Memory B cell (primary cell): ENCODE measurements around the gene CCR5.
A peak's percentile ranks its signal among the peaks of the same experiment; 100 is the strongest.
"Not testable (repeated sequence)": the region's sequence is repeated elsewhere in the genome, so short reads cannot be mapped to it uniquely, and the experiment has no call there.

ENCODE experiments used
- ATAC-seq: fragments of 150-1000 bp; cut with Tn5 transposase; 2 replicates; pipeline ENCODE4 v1.10.0; 2021; ENCODE audit warnings: low read depth, mild to moderate bottlenecking, moderate library complexity
- DNase-seq, 2 donors: peaks; one replicate each; pipeline ENCODE4 v3.0.0; 2022; ENCODE audit warnings: low spot score in 2 of 2
- H3K27ac Mint-ChIP-seq: one replicate; pipeline ENCODE4 v1.8.0; 2022; ENCODE audit warnings: mild to moderate bottlenecking, moderate library complexity, mixed read lengths
- H3K27me3 Mint-ChIP-seq: one replicate; pipeline ENCODE4 v1.8.0; 2022; ENCODE audit warnings: mixed read lengths
- H3K36me3 Mint-ChIP-seq: one replicate; pipeline ENCODE4 v1.8.0; 2022; ENCODE audit warnings: mild to moderate bottlenecking, mixed read lengths
- H3K4me1 Mint-ChIP-seq: one replicate; pipeline ENCODE4 v1.8.0; 2022; ENCODE audit warnings: mixed read lengths
- H3K4me3 Mint-ChIP-seq: one replicate; pipeline ENCODE4 v1.8.0; 2022; ENCODE audit warnings: mild to moderate bottlenecking, moderate library complexity, mixed read lengths
- H3K9me3 Mint-ChIP-seq: one replicate; pipeline ENCODE4 v1.8.0; 2022; ENCODE audit warnings: mixed read lengths

CCR5 gene

DNA sequence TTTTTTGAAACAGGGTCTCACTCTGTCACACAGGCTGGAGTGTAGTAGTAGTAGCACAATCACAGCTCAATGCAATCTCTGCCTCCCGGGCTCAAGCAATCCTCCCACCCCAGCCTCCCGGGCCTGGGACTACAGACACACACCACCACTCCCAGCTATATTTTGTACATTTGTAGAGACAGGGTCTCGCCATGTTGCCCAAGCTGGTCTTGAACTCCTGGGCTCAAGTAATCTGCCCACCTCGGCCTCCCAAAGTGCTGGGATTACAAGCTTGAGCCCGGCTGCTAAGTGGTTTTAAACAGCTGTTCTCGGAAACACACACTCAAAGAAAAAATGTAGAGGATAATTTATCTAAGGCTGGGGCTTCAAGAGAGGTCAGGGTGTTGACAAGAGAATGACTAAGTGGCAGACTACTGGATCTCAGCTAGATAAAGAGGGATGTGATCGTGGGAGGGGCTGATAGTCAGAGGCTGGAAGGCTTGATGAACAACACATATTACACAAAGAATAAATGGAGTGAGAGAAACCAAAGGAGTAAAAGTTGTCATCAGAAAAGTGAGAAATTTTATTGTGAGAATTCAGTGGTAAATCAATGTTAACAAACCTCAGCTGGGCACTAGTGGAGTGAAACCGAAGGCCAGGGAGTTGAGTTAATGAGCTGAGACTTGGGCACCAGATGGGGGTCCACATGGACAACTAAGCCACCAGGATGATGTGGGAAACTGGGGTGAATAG is 29.4 kb downstream of the CCR5 start:
- Mint-ChIP-seq H3K4me1 (peaks cover 16% of the 10 kb centered on the region), H3K4me3 (no peak overlapping the region), H3K9me3 (no peaks in the 10 kb centered on the region), H3K27ac (no peak overlapping the region), H3K36me3 (no peaks in the 10 kb centered on the region), H3K27me3 (no peaks in the 10 kb centered on the region)
- ATAC-seq (no peak), DNase-seq (no peak)

DNA sequence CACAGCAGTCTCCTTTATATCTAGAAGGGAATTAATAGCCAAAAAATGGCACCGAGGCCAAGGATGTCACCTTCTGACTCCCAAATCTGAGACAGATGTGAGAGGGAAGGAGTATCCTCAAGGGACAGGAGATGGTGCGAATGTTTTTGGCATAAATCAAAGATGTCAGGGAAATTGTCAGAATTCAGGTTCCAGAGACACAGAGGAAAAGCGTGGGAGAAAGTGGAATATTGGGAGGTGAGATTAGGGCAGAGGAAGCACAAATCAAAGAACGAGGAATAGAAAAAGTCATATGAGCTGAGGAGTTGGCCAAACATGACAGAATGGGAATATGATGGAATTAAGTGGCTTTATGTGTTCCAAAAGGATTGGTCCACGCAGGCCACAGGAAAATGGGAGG is 30.1 kb downstream of the CCR5 start:
- H3K36me3 Mint-ChIP-seq, result no peaks in the 10 kb centered on the region

DNA sequence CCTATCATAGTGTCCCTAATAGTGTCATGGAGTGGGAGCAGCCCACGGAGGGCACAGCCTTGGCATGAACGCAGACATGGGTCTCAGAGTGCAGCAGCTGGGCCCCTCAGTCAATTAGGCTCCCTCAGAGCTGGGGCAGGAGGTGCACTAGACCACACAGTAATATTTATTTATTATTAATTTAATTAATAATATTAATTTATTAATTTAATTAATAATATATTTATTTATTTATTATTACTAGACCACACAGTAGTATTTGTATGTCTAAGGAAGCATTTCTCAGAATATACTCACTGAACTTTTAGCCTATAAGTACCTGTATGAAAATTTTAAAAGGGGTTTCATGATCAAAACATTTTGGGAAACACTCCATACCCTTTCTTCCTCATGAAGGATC is 30.8 kb downstream of the CCR5 start:
- H3K36me3 Mint-ChIP-seq, result no peaks in the 10 kb centered on the region
- no peak for ATAC-seq
- no peak overlapping the region for H3K4me3 Mint-ChIP-seq
- DNase-seq, result no peak
- H3K9me3 Mint-ChIP-seq, result no peaks in the 10 kb centered on the region
- H3K4me1 Mint-ChIP-seq, result peaks cover 10% of the 10 kb centered on the region
- H3K27ac Mint-ChIP-seq, result no peak overlapping the region
- no peaks in the 10 kb centered on the region for H3K27me3 Mint-ChIP-seq

More for the DNA sequence above, 30.1 kb downstream of the CCR5 start:
- H3K4me1 Mint-ChIP-seq, result peaks cover 11% of the 10 kb centered on the region
- ATAC-seq (no peak), DNase-seq (no peak)
- H3K27me3 Mint-ChIP-seq, result no peaks in the 10 kb centered on the region
- no peak overlapping the region for H3K4me3 Mint-ChIP-seq
- no peak overlapping the region for H3K27ac Mint-ChIP-seq
- no peaks in the 10 kb centered on the region for H3K9me3 Mint-ChIP-seq

DNA sequence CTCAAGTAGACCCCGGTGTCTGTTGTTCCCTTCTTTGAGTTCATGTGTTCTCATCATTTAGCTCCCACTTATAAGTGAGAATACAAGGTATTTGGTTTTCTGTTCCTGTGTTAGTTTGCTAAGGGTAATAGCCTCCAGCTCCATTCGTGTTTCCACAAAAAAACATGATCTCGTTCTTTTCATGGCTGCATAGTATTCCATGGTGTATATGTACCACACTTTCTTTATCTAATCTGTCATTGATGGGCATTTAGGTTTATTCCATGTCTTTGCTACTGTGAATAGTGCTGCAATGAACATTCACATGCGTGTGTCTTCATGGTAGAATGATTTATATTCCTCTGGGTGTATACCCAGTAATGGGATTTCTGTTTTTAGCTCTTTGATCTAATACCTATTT is 32.2 kb downstream of the CCR5 start:
- not testable (repeated sequence) for H3K27me3 Mint-ChIP-seq, H3K27ac Mint-ChIP-seq, H3K36me3 Mint-ChIP-seq, H3K4me3 Mint-ChIP-seq, H3K9me3 Mint-ChIP-seq, ATAC-seq, DNase-seq
- H3K4me1 Mint-ChIP-seq, result peaks cover 12% of the 10 kb centered on the region

DNA sequence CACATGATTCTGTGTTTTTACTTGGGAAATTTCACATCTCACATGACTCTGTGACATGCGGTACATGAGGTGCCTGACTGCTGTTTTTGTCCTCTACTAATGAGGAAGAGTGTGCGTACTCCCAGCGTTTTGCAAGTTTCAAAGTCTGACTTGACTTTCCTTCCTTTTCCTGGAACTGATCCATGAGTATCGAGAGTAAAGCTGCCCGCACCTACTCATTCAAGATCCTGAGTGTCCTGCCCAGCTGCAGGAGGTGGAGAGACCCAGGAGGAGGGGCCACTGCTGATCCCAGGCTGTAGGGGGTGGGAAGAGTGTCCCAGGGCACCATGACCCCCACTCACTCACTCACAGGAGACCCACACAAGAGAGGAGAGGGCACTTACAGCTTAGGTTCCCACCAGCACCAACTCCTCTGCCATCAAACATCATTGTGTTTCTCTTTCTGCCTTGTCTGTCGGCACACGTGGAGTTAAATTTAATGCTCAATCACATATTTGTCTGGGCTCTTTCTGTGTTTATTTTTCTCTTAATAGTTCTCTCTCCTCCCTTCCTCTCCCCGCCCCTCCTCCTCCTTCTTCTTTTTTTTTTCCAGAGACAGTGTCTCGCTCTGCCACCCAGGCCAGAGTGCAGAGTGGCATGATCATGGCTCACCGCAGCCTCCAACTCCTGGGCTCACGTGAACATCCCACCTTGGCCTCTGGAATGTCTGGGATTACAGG is 34.7 kb downstream of the CCR5 start:
- H3K27ac Mint-ChIP-seq, result no peak overlapping the region
- no peaks in the 10 kb centered on the region for H3K9me3 Mint-ChIP-seq
- no peak overlapping the region for H3K4me3 Mint-ChIP-seq

DNA sequence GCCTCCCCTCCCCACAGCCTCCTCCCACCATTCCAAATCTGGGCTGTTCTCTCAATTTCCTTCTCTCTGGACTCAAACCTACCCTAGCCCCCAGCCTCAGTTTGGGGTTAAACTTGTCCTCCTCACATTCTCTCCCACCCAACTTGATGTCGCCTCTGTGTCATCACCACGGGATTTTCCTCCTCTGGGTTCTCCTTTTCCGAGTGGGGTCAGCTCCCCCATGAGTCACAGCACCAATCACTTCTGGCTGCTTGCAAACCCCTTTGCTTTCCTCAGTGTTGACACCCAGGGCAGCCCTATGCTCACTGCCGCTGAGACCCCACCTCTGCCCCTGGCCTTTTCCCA is 35.7 kb downstream of the CCR5 start:
- no peaks in the 10 kb centered on the region for H3K9me3 Mint-ChIP-seq
- peak overlapping the region; percentile 93 for H3K27ac Mint-ChIP-seq
- DNase-seq (no peak), ATAC-seq (no peak)
- H3K4me3 Mint-ChIP-seq, result peak overlapping the region; percentile 83
- H3K36me3 Mint-ChIP-seq, result peaks cover 3% of the 10 kb centered on the region
- peaks cover 2% of the 10 kb centered on the region for H3K27me3 Mint-ChIP-seq
- peaks cover 16% of the 10 kb centered on the region for H3K4me1 Mint-ChIP-seq

More for the DNA sequence above, 34.7 kb downstream of the CCR5 start:
- Mint-ChIP-seq H3K27me3 (no peaks in the 10 kb centered on the region), H3K4me1 (peaks cover 16% of the 10 kb centered on the region), H3K36me3 (peaks cover 3% of the 10 kb centered on the region)
- ATAC-seq (no peak), DNase-seq (no peak)

DNA sequence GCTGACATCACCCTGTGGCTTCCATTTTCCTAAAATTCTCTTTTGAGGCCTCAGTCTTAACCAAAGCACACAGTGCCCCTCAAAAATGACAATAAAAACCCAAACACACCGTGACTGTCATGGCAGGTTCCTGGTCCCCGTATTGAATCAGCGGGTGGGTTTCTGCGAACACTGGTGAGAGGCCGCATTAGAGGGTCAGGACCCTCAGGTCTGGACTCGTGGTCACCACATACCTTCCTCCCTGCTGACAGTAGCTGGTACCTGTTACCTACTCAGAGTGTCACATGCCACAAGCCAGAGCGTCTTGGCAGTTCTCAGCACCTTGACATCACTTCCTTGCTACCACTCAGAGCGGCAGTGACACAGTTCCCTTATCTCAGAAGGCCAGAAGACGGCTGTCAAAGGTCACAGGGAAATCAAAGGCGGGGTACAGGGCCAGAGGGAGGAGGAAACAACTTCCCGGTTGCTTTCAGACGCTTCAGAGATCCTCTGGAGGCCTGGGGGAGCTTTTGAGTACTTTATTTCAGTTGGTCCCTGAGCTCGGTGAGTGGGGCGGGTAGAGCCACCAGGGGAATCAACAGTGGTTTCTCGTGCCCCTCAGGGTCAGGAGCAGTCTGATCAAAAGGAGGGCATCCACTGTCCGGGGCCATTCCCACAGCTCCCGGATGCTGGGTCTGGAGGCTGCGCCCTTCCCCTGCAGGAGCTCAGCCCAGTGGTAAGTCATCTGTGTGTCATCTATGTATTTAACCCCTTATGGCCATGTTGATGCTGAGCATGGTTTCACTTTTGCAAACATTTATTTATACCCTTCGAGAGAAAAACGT is 36.3 kb downstream of the CCR5 start, which contains the start of the genes CCR5AS and CCRL2:
TSS of gene CCR5AS (minus strand) at position 279 of the 824 bp plus-strand sequence.
TSS of gene CCRL2 (plus strand) at position 472 of the 824 bp plus-strand sequence. CDS start 821 bp downstream, outside the sequence.
- peak; percentile 26 to 30 for DNase-seq
- ATAC-seq, result peak; percentile 94
- H3K4me3 Mint-ChIP-seq, result peak within 1 kb of the TSS; percentile 83

DNA sequence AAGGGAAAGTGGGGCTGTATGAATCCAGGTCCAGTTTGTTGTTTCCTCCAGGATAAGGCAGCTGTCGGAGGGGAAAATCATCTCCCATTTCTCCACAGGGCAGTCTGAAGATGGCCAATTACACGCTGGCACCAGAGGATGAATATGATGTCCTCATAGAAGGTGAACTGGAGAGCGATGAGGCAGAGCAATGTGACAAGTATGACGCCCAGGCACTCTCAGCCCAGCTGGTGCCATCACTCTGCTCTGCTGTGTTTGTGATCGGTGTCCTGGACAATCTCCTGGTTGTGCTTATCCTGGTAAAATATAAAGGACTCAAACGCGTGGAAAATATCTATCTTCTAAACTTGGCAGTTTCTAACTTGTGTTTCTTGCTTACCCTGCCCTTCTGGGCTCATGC is 37.2 kb downstream of the CCR5 start:
- peak overlapping the region; percentile 57 for H3K4me3 Mint-ChIP-seq
- H3K9me3 Mint-ChIP-seq, result no peaks in the 10 kb centered on the region
- ATAC-seq (no peak), DNase-seq (no peak)
- peaks cover 2% of the 10 kb centered on the region for H3K27me3 Mint-ChIP-seq
- H3K36me3 Mint-ChIP-seq, result peaks cover 3% of the 10 kb centered on the region
- H3K4me1 Mint-ChIP-seq, result peaks cover 16% of the 10 kb centered on the region
- H3K27ac Mint-ChIP-seq, result peak overlapping the region; percentile 58

More for the DNA sequence above, 36.3 kb downstream of the CCR5 start, which contains the start of the genes CCR5AS and CCRL2:
- Mint-ChIP-seq H3K36me3 (peaks cover 3% of the 10 kb centered on the region), H3K9me3 (no peaks in the 10 kb centered on the region), H3K27me3 (peaks cover 2% of the 10 kb centered on the region), H3K4me1 (peaks cover 16% of the 10 kb centered on the region), H3K27ac (peak within 1 kb of the TSS; percentile 93)

DNA sequence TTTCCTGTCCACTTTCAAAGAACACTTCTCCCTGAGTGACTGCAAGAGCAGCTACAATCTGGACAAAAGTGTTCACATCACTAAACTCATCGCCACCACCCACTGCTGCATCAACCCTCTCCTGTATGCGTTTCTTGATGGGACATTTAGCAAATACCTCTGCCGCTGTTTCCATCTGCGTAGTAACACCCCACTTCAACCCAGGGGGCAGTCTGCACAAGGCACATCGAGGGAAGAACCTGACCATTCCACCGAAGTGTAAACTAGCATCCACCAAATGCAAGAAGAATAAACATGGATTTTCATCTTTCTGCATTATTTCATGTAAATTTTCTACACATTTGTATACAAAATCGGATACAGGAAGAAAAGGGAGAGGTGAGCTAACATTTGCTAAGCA is 38.1 kb downstream of the CCR5 start:
- peaks cover 2% of the 10 kb centered on the region for H3K27me3 Mint-ChIP-seq

DNA sequence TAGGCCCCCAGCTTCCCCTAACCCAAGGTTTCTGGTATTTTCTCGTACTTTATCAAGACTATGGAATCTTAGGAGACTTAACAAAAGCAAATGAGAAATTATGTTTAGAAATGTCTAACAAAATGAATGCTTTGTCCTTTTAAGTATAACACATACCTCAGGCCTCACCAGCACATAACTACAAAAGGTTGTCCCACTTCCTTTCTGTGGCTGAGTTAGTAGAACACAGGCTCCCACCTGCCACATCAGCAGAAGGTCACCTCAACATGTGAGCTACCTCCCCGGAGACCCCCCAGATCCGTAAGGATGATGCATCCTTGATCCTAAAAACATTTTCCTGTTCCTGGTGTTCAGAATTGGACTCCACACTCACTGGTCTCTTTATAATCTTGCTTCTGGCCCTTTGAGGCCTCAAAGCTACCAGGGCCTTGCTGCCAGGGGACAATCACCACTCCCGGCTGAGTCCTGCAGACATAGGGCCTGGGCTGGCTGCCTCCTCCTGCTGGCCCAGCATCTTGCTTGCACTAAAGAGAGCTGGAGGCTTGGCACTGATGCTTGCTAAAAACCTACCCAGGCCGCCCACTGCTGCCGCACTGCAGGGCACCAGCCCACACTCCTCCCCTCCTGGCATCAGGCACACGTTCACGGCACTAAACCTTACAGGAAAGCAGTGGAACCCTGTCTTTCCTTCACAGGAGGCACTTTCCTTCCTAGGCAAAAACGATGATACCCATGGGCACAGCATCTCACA is 39.2 kb downstream of the CCR5 start:
- H3K27me3 Mint-ChIP-seq, result peaks cover 2% of the 10 kb centered on the region
- H3K36me3 Mint-ChIP-seq, result peaks cover 3% of the 10 kb centered on the region
- ATAC-seq, result no peak
- no peak overlapping the region for H3K27ac Mint-ChIP-seq
- H3K4me3 Mint-ChIP-seq, result no peak overlapping the region
- H3K4me1 Mint-ChIP-seq, result peaks cover 16% of the 10 kb centered on the region
- DNase-seq, result no peak
- no peaks in the 10 kb centered on the region for H3K9me3 Mint-ChIP-seq

More for the DNA sequence above, 38.1 kb downstream of the CCR5 start:
- no peak for DNase-seq
- ATAC-seq, result no peak
- H3K36me3 Mint-ChIP-seq, result peaks cover 3% of the 10 kb centered on the region
- H3K9me3 Mint-ChIP-seq, result no peaks in the 10 kb centered on the region
- peaks cover 16% of the 10 kb centered on the region for H3K4me1 Mint-ChIP-seq
- no peak overlapping the region for H3K27ac Mint-ChIP-seq
- H3K4me3 Mint-ChIP-seq, result no peak overlapping the region

DNA sequence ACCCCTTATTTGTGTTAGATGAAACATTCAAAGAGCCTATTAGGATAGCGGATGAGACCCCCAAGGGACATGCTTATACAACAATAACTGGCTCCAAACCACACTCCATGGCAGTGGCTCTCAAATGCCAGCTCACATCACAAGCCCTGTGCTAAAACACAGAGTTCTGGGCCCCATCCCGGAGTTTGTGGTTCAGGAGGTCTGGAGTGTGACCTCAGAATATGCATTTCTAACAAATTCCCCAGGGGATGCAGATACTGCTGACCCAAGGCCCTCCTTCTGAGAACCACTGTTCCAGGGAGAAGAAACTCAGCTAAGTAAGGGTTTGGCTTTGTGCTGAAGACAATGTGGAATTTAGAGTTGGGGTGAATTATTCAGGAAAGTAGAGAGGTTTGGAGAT is 39.9 kb downstream of the CCR5 start:
- Mint-ChIP-seq H3K4me3 (no peak overlapping the region), H3K36me3 (peaks cover 3% of the 10 kb centered on the region), H3K9me3 (no peaks in the 10 kb centered on the region), H3K27ac (no peak overlapping the region), H3K4me1 (peaks cover 16% of the 10 kb centered on the region), H3K27me3 (peaks cover 2% of the 10 kb centered on the region)
- DNase-seq (no peak), ATAC-seq (no peak)

DNA sequence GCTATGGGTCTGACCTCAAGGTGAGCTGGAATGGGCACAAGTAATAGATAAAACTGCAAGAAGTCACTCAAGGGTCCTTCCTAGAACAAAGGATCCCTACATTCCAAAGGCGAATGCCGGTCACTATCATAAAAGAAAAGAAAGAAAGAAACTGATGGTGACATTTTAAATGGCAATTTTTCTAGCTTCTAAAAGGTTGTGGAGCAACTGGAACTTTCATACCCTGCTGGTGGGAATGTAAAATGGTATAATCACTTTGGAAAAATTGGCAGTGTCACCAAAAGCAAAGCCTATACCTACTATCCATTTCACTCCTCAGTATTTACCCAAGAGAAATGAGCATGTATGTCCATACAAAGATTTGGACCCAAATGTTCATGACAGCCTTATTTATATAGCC is 40.5 kb downstream of the CCR5 start:
- no peak overlapping the region for H3K27ac Mint-ChIP-seq
- H3K36me3 Mint-ChIP-seq, result peaks cover 3% of the 10 kb centered on the region
- H3K4me1 Mint-ChIP-seq, result peaks cover 14% of the 10 kb centered on the region
- no peaks in the 10 kb centered on the region for H3K9me3 Mint-ChIP-seq
- no peak overlapping the region for H3K4me3 Mint-ChIP-seq
- peaks cover 2% of the 10 kb centered on the region for H3K27me3 Mint-ChIP-seq
- ATAC-seq (no peak), DNase-seq (no peak)

DNA sequence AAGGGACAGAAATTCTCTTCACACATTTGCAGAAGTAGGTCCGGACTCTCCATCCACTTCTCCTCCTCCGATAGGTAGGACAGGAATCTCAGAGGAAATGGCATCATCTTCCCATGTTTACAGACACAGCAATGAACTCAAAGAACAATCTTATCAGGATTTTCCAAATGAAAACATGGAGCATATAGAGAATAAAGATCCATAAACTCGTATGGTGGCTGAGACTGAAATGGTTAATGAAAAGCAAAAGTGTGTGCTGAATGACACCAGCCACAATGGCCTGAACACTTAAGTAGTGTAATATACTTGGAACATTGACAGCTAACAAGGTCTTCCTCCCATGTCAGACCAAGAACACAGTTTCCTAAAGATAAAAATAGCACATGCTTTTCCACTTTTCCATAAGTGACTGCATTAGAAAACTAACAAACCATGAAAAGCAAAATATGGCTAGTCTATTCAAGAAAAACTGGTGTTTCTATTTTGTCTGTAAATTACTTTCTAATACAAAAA is 42.1 kb downstream of the CCR5 start:
- peaks cover 2% of the 10 kb centered on the region for H3K27me3 Mint-ChIP-seq
- no peak overlapping the region for H3K4me3 Mint-ChIP-seq
- no peaks in the 10 kb centered on the region for H3K9me3 Mint-ChIP-seq
- peaks cover 3% of the 10 kb centered on the region for H3K36me3 Mint-ChIP-seq
- DNase-seq (no peak), ATAC-seq (no peak)
- H3K27ac Mint-ChIP-seq, result peak overlapping the region; percentile 2
- H3K4me1 Mint-ChIP-seq, result peaks cover 6% of the 10 kb centered on the region
